Mammary epithelial cell (primary cell): ENCODE results near the gene MC5R.

Source experiments
- CTCF ChIP-seq, 2 donors: IDR thresholded peaks in 1 of 2; conservative IDR thresholded peaks in 1 of 2; 2 replicates each; pipeline ENCODE4 v1.5.1; 2011 to 2012; ENCODE audit warnings: inconsistent platforms in 2 of 2, low read length in 2 of 2, mild to moderate bottlenecking in 2 of 2, control low read depth in 1 of 2, low read depth in 1 of 2; ENCODE audit not compliant: insufficient read depth in 1 of 2; ENCODE audit errors: extremely low read depth in 1 of 2
- EZH2 ChIP-seq: IDR thresholded peaks from 2 replicates; pipeline ENCODE4 v1.6.1; 2012; ENCODE audit warnings: low read length, inconsistent platforms, borderline replicate concordance

- no peak for TF ChIP-seq CTCF (conservative IDR thresholded peaks at IDR 0.05 in 1 of 2, IDR thresholded peaks at IDR 0.05 in 1 of 2; ENCODE audit: extremely low read depth in 1 of 2, insufficient read depth in 1 of 2, low read depth in 1 of 2, low read length in 2 of 2)
- no peak for TF ChIP-seq EZH2
Measured at GRCh38 chr18:13871701-13872100, 47.8 kb downstream of the MC5R start.
